HEK293 (cell line): ENCODE measurements around the gene POLA2.

Experiments used
- CTCF ChIA-PET: fragments of 350-600 bp; formaldehyde crosslinking; extraction: SDS; loops from one replicate; lab custom pipeline; 2021; ENCODE audit warnings: antibody characterized with exemption; lab: Yijun Ruan, JAX
- POLR2A ChIA-PET: fragments of 300-600 bp; formaldehyde crosslinking; extraction: SDS; loops from one replicate; lab custom pipeline; 2020; ENCODE audit warnings: antibody characterized with exemption, inconsistent platforms; lab: Yijun Ruan, JAX
- H3K27ac ChIP-seq: fragments of 200-500 bp; sonication (Bioruptor generic); 2 replicates; pipeline ENCODE4 v1.5.1; 2014; ENCODE audit warnings: low read depth, low read length, control low read depth, inconsistent platforms; ENCODE audit errors: extremely low read depth
- H3K36me3 ChIP-seq, 2 experiments: fragments of 200-500 bp in 1 of 2; sonication (Bioruptor generic) in 1 of 2; 1 replicate in 1 of 2; 2 replicates in 1 of 2; pipeline ENCODE4 v1.5.1; 2014 to 2017; ENCODE audit warnings: inconsistent platforms in 2 of 2, low read length in 2 of 2; ENCODE audit not compliant: control insufficient read depth in 2 of 2, insufficient read depth in 1 of 2
- H3K4me1 ChIP-seq: fragments of 200-500 bp; sonication (Bioruptor generic); 2 replicates; pipeline ENCODE4 v1.5.1; 2014; ENCODE audit warnings: mild to moderate bottlenecking, low read length, inconsistent platforms; ENCODE audit not compliant: control insufficient read depth, insufficient read depth
- H3K4me3 ChIP-seq: 2 replicates; pipeline ENCODE4 v1.5.1; 2011; ENCODE audit warnings: low read depth, mild to moderate bottlenecking, control low read depth, low read length, moderate library complexity
- H3K9me3 ChIP-seq: fragments of 200-500 bp; sonication (Bioruptor generic); 2 replicates; pipeline ENCODE4 v1.5.1; 2014; ENCODE audit warnings: low read depth, low read length, inconsistent platforms; ENCODE audit not compliant: control insufficient read depth, insufficient read depth
- EGR2 ChIP-seq: fragments of 450-650 bp; formaldehyde crosslinking; IDR thresholded peaks from 2 replicates; pipeline ENCODE4 v1.5.1; 2016; ENCODE audit warnings: low read depth, missing biosample characterization, missing genetic modification characterization
- GLI2 ChIP-seq: fragments of 450-650 bp; formaldehyde crosslinking; IDR thresholded peaks from 2 replicates; pipeline ENCODE4; 2017; ENCODE audit warnings: missing biosample characterization, missing genetic modification characterization, low read depth, borderline replicate concordance
- SP7 ChIP-seq: fragments of 450-650 bp; formaldehyde crosslinking; IDR thresholded peaks from 2 replicates; pipeline ENCODE4 v1.5.1; 2016; ENCODE audit warnings: missing biosample characterization, missing genetic modification characterization
- TRIM28 ChIP-seq: IDR thresholded peaks from 2 replicates; pipeline ENCODE4 v1.6.1; 2011; ENCODE audit warnings: low read length, control low read depth, borderline replicate concordance
- YY1 ChIP-seq: fragments of 450-650 bp; formaldehyde crosslinking; IDR thresholded peaks from 2 replicates; pipeline ENCODE4 v1.5.1; 2018; ENCODE audit warnings: missing biosample characterization, missing genetic modification characterization
- ZBTB20 ChIP-seq: fragments of 450-650 bp; formaldehyde crosslinking; IDR thresholded peaks from 2 replicates; pipeline ENCODE4 v1.5.1; 2016; ENCODE audit warnings: missing biosample characterization, missing genetic modification characterization
- ZFHX2 ChIP-seq: fragments of 450-650 bp; formaldehyde crosslinking; conservative IDR thresholded peaks from 2 replicates; pipeline ENCODE4 v1.5.1; 2016; ENCODE audit warnings: missing biosample characterization, missing genetic modification characterization
- ZFP3 ChIP-seq: fragments of 450-650 bp; formaldehyde crosslinking; IDR thresholded peaks from 2 replicates; pipeline ENCODE4 v1.5.1; 2016; ENCODE audit warnings: low read depth, missing biosample characterization, missing genetic modification characterization
- ZFP37 ChIP-seq: fragments of 450-650 bp; formaldehyde crosslinking; IDR thresholded peaks from 2 replicates; pipeline ENCODE4 v1.5.1; 2016; ENCODE audit warnings: missing biosample characterization, missing genetic modification characterization
- ZIC2 ChIP-seq: fragments of 450-650 bp; formaldehyde crosslinking; IDR thresholded peaks from 2 replicates; pipeline ENCODE4 v1.5.1; 2016; ENCODE audit warnings: missing biosample characterization, missing genetic modification characterization
- ZNF133 ChIP-seq: fragments of 450-650 bp; formaldehyde crosslinking; IDR thresholded peaks from 2 replicates; pipeline ENCODE4 v1.5.1; 2016; ENCODE audit warnings: missing biosample characterization, missing genetic modification characterization
- ZNF24 ChIP-seq: fragments of 450-650 bp; formaldehyde crosslinking; IDR thresholded peaks from 2 replicates; pipeline ENCODE4 v1.5.1; 2016; ENCODE audit warnings: missing biosample characterization, missing genetic modification characterization
- ZNF266 ChIP-seq: fragments of 450-650 bp; formaldehyde crosslinking; IDR thresholded peaks from 2 replicates; pipeline ENCODE4 v1.5.1; 2016; ENCODE audit warnings: missing biosample characterization, missing genetic modification characterization, low read depth
- ZNF274 ChIP-seq, 2 experiments: fragments of 200-500 bp in 1 of 2; fragments of 450-650 bp in 1 of 2; sonication (Bioruptor generic) in 1 of 2; formaldehyde crosslinking in 1 of 2; IDR thresholded peaks; 2 replicates each; pipeline versions ENCODE4 v1.5.1 to v1.6.1; 2014 to 2016; ENCODE audit warnings: borderline replicate concordance in 1 of 2, inconsistent platforms in 1 of 2, low read length in 1 of 2, missing biosample characterization in 1 of 2, missing genetic modification characterization in 1 of 2
- ZNF391 ChIP-seq: fragments of 450-650 bp; formaldehyde crosslinking; IDR thresholded peaks from 2 replicates; pipeline ENCODE4 v1.5.1; 2016; ENCODE audit warnings: low read depth, missing biosample characterization, missing genetic modification characterization, borderline replicate concordance
- ZNF529 ChIP-seq: fragments of 450-650 bp; formaldehyde crosslinking; IDR thresholded peaks from 2 replicates; pipeline ENCODE4 v1.5.1; 2017; ENCODE audit warnings: missing genetic modification characterization, missing biosample characterization; ENCODE audit not compliant: insufficient replicate concordance
- ZNF776 ChIP-seq: fragments of 450-650 bp; formaldehyde crosslinking; IDR thresholded peaks from 2 replicates; pipeline ENCODE4 v1.5.0; 2017; ENCODE audit warnings: missing biosample characterization, missing genetic modification characterization, borderline replicate concordance
- ZSCAN23 ChIP-seq: fragments of 450-650 bp; formaldehyde crosslinking; IDR thresholded peaks from 2 replicates; pipeline ENCODE4 v1.5.1; 2016; ENCODE audit warnings: missing biosample characterization, missing genetic modification characterization
- ZXDB ChIP-seq: fragments of 450-650 bp; formaldehyde crosslinking; IDR thresholded peaks from 2 replicates; pipeline ENCODE4 v1.5.1; 2016; ENCODE audit warnings: missing biosample characterization, missing genetic modification characterization
- TF ChIP-seq, protein P1 (sequence below): fragments of 450-650 bp; IDR thresholded peaks from 2 replicates; pipeline ENCODE4 v1.5.1; 2018; ENCODE audit warnings: missing biosample characterization, missing genetic modification characterization
- TF ChIP-seq, protein P2 (sequence below): fragments of 450-650 bp; formaldehyde crosslinking; IDR thresholded peaks from 2 replicates; pipeline ENCODE4 v1.5.1; 2016; ENCODE audit warnings: missing biosample characterization, missing genetic modification characterization
- TF ChIP-seq, protein P3 (sequence below): fragments of 450-650 bp; formaldehyde crosslinking; IDR thresholded peaks from 2 replicates; pipeline ENCODE4 v1.5.1; 2017; ENCODE audit warnings: missing biosample characterization, missing genetic modification characterization
- TF ChIP-seq, protein P4 (sequence below): fragments of 450-650 bp; formaldehyde crosslinking; IDR thresholded peaks from 2 replicates; pipeline ENCODE4 v1.5.1; 2016; ENCODE audit warnings: missing biosample characterization, missing genetic modification characterization
- TF ChIP-seq, protein P5 (sequence below): fragments of 450-650 bp; formaldehyde crosslinking; IDR thresholded peaks from 2 replicates; pipeline ENCODE4 v1.5.1; 2016; ENCODE audit warnings: missing biosample characterization, missing genetic modification characterization

POLA2 gene

DNA sequence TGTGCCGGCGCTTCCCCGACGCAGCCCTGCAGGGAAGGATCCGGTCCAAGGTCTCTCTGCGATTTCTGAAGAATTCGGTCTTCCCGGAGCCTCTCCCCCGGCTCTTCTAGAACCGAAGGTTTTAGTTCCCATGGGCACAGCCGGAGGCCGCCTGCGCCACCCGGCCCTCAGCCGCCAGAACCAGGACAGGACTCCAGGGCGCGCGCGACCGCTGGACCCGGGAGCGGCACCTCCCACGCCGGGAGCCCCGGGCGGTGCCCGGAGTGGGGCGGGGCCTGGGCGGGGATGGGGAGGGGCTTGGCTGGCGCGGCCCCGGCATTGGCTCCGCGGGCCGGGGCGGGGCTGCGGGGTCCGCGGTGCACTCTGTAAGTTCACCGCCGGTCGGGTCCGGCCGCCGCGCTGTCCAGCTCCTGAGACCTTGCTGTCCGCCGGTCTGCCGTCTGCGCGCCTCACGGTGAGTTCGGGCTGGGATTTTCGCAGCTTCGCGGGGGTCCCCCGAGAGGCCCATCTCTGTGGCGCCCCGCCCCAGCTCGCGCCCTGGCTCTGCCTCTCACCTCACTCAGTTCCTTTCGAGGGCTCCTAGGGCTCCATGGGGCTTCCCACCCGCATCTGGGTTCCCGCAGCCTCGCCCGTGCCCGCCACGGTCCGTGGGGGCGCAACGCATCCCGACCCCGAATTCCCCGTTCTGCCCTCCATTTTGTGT lies 52.9 kb downstream of the POLA2 start, which contains the start of gene CDC42EP2 (continued):
- TF ChIP-seq, protein P1, sequence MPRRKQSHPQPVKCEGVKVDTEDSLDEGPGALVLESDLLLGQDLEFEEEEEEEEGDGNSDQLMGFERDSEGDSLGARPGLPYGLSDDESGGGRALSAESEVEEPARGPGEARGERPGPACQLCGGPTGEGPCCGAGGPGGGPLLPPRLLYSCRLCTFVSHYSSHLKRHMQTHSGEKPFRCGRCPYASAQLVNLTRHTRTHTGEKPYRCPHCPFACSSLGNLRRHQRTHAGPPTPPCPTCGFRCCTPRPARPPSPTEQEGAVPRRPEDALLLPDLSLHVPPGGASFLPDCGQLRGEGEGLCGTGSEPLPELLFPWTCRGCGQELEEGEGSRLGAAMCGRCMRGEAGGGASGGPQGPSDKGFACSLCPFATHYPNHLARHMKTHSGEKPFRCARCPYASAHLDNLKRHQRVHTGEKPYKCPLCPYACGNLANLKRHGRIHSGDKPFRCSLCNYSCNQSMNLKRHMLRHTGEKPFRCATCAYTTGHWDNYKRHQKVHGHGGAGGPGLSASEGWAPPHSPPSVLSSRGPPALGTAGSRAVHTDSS (tag by site-specific recombination), result no peak
- TF ChIP-seq, protein P2, sequence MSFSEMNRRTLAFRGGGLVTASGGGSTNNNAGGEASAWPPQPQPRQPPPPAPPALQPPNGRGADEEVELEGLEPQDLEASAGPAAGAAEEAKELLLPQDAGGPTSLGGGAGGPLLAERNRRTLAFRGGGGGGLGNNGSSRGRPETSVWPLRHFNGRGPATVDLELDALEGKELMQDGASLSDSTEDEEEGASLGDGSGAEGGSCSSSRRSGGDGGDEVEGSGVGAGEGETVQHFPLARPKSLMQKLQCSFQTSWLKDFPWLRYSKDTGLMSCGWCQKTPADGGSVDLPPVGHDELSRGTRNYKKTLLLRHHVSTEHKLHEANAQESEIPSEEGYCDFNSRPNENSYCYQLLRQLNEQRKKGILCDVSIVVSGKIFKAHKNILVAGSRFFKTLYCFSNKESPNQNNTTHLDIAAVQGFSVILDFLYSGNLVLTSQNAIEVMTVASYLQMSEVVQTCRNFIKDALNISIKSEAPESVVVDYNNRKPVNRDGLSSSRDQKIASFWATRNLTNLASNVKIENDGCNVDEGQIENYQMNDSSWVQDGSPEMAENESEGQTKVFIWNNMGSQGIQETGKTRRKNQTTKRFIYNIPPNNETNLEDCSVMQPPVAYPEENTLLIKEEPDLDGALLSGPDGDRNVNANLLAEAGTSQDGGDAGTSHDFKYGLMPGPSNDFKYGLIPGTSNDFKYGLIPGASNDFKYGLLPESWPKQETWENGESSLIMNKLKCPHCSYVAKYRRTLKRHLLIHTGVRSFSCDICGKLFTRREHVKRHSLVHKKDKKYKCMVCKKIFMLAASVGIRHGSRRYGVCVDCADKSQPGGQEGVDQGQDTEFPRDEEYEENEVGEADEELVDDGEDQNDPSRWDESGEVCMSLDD (tag by site-specific recombination), result peak; percentile 13; the same call in 1 of the 2 replicates
- TF ChIP-seq ZBTB20 (peak; percentile 9), ZNF391 (tag by site-specific recombination) (no peak)

DNA sequence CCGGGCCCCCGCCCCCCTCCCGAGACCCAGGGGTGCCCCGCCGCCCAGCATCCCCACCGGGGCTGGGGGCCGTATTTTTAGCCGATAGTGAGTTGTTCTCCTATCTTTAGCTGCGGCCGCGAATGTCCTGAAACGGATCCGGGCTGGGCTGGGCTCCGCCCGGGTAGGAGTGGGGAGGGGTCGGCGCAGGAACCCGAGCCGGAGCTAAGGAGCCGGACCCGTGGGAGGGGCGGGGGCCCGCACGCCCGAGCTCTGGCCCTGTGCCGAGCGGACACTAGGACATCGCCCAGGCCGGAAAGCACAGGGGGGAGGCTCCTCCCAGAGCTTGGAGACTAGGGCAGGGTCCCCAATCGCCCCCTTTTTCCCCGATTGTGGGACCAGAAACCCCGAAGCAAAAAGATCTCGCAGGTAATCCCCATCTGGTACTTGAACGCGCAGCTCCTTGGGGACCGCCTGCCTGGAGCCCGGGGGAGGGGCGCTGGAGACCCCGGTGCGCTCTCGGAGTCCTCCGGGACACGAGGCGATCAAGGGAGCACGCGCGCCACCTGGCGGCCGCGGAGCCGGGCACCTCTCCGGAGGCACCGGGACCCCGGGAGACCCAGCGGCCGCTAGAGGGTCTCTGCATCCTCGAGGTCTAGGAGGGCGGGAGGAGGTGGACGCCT lies 53.6 kb downstream of the POLA2 start:
- Histone ChIP-seq H3K4me1 (no peaks in the 10 kb centered on the region), H3K9me3 (no peaks in the 10 kb centered on the region), H3K36me3 (peaks cover 0 to under 1% of the 10 kb centered on the region in 2 experiments; a peak in 2 of 3 replicates), H3K4me3 (peak overlapping the region; percentile 67), H3K27ac (peak overlapping the region; percentile 60; the same call in 1 of the 2 replicates)
- POLR2A ChIA-PET, result interaction anchor here (0.8 to 2.6 kb wide), 9 partner anchors 15 to 537 kb away, joined by 3 to 17 read pairs (median 7); partner anchors contain the start of genes DPF2 and POLA2
- CTCF ChIA-PET, result interaction anchor here (0.5 to 4.6 kb wide), 42 partner anchors 8 to 503 kb away, joined by 3 to 206 read pairs (median 4); partner anchors contain the start of genes DPF2, FAU, MRPL49 and POLA2
- TF ChIP-seq SP7 (tag by site-specific recombination) (no peak), ZFP3 (tag by site-specific recombination) (no peak), ZFP37 (tag by site-specific recombination) (peak; percentile 19; the same call in 1 of the 2 replicates), GLI2 (tag by site-specific recombination) (no peak), ZSCAN23 (tag by site-specific recombination) (no peak), YY1 (tag by site-specific recombination) (no peak), ZNF266 (tag by site-specific recombination) (no peak), ZNF529 (tag by site-specific recombination) (no peak), ZNF133 (tag by site-specific recombination) (no peak), EGR2 (tag by site-specific recombination) (peak; percentile 48; the same call in 1 of the 2 replicates), ZNF24 (tag by site-specific recombination) (no peak), ZIC2 (tag by site-specific recombination) (peak; percentile 53; the same call in 1 of the 2 replicates), ZFHX2 (tag by site-specific recombination) (peak; percentile 77), TRIM28 (no peak), ZNF776 (tag by site-specific recombination) (no peak), ZXDB (tag by site-specific recombination) (peak; percentile 77), ZNF274 (IDR thresholded peaks at IDR 0.05; ENCODE audit: low read length) (no peak), ZNF274 (tag by site-specific recombination; IDR thresholded peaks at IDR 0.05; ENCODE audit: borderline replicate concordance) (no peak)
- TF ChIP-seq, protein P3, sequence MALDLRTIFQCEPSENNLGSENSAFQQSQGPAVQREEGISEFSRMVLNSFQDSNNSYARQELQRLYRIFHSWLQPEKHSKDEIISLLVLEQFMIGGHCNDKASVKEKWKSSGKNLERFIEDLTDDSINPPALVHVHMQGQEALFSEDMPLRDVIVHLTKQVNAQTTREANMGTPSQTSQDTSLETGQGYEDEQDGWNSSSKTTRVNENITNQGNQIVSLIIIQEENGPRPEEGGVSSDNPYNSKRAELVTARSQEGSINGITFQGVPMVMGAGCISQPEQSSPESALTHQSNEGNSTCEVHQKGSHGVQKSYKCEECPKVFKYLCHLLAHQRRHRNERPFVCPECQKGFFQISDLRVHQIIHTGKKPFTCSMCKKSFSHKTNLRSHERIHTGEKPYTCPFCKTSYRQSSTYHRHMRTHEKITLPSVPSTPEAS (tag by site-specific recombination), result no peak
- TF ChIP-seq, protein P4, sequence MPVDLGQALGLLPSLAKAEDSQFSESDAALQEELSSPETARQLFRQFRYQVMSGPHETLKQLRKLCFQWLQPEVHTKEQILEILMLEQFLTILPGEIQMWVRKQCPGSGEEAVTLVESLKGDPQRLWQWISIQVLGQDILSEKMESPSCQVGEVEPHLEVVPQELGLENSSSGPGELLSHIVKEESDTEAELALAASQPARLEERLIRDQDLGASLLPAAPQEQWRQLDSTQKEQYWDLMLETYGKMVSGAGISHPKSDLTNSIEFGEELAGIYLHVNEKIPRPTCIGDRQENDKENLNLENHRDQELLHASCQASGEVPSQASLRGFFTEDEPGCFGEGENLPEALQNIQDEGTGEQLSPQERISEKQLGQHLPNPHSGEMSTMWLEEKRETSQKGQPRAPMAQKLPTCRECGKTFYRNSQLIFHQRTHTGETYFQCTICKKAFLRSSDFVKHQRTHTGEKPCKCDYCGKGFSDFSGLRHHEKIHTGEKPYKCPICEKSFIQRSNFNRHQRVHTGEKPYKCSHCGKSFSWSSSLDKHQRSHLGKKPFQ (tag by site-specific recombination), result no peak
- TF ChIP-seq, protein P5, sequence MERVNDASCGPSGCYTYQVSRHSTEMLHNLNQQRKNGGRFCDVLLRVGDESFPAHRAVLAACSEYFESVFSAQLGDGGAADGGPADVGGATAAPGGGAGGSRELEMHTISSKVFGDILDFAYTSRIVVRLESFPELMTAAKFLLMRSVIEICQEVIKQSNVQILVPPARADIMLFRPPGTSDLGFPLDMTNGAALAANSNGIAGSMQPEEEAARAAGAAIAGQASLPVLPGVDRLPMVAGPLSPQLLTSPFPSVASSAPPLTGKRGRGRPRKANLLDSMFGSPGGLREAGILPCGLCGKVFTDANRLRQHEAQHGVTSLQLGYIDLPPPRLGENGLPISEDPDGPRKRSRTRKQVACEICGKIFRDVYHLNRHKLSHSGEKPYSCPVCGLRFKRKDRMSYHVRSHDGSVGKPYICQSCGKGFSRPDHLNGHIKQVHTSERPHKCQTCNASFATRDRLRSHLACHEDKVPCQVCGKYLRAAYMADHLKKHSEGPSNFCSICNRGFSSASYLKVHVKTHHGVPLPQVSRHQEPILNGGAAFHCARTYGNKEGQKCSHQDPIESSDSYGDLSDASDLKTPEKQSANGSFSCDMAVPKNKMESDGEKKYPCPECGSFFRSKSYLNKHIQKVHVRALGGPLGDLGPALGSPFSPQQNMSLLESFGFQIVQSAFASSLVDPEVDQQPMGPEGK (tag by site-specific recombination), result peak; percentile 80
